Peyer's patch (tissue), 4 donors: ENCODE data around the gene FREM1.

Source experiments
- POLR2A ChIP-seq, 2 donors: fragments of 450-650 bp; IDR thresholded peaks; one replicate each; pipeline ENCODE4 v1.5.1; 2017; ENCODE audit warnings: antibody characterized with exemption in 2 of 2, mild to moderate bottlenecking in 2 of 2, moderate library complexity in 2 of 2
- TF ChIP-seq, protein P1 (sequence below), 6 experiments: fragments of 450-650 bp in 4 of 6; fragments of 200-600 bp in 2 of 6; sonication (generic) in 1 of 6; IDR thresholded peaks; one replicate each; pipeline ENCODE4 v1.5.1; 2017 to 2019; ENCODE audit warnings: antibody characterized with exemption in 6 of 6, mild to moderate bottlenecking in 3 of 6, moderate library complexity in 1 of 6

GRCh38 chr9:14766299-14766698, 143.9 kb downstream of the FREM1 start:
- no peak for TF ChIP-seq POLR2A (IDR thresholded peaks at IDR 0.05)
- TF ChIP-seq, protein P1, sequence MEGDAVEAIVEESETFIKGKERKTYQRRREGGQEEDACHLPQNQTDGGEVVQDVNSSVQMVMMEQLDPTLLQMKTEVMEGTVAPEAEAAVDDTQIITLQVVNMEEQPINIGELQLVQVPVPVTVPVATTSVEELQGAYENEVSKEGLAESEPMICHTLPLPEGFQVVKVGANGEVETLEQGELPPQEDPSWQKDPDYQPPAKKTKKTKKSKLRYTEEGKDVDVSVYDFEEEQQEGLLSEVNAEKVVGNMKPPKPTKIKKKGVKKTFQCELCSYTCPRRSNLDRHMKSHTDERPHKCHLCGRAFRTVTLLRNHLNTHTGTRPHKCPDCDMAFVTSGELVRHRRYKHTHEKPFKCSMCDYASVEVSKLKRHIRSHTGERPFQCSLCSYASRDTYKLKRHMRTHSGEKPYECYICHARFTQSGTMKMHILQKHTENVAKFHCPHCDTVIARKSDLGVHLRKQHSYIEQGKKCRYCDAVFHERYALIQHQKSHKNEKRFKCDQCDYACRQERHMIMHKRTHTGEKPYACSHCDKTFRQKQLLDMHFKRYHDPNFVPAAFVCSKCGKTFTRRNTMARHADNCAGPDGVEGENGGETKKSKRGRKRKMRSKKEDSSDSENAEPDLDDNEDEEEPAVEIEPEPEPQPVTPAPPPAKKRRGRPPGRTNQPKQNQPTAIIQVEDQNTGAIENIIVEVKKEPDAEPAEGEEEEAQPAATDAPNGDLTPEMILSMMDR (IDR thresholded peaks at IDR 0.05): no peak
